GM12801 (cell line): ENCODE data around the gene GTPBP6.

Experiments used
- TF ChIP-seq, protein P1 (sequence below): IDR thresholded peaks from one replicate; pipeline ENCODE4 v1.5.1; 2011; ENCODE audit warnings: control low read depth; ENCODE audit not compliant: insufficient read length; ENCODE audit errors: extremely low read depth

The GTPBP6 gene, protein sequence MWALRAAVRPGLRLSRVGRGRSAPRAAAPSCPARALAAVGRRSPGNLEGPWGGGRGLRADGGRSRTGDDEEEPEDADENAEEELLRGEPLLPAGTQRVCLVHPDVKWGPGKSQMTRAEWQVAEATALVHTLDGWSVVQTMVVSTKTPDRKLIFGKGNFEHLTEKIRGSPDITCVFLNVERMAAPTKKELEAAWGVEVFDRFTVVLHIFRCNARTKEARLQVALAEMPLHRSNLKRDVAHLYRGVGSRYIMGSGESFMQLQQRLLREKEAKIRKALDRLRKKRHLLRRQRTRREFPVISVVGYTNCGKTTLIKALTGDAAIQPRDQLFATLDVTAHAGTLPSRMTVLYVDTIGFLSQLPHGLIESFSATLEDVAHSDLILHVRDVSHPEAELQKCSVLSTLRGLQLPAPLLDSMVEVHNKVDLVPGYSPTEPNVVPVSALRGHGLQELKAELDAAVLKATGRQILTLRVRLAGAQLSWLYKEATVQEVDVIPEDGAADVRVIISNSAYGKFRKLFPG

DNA sequence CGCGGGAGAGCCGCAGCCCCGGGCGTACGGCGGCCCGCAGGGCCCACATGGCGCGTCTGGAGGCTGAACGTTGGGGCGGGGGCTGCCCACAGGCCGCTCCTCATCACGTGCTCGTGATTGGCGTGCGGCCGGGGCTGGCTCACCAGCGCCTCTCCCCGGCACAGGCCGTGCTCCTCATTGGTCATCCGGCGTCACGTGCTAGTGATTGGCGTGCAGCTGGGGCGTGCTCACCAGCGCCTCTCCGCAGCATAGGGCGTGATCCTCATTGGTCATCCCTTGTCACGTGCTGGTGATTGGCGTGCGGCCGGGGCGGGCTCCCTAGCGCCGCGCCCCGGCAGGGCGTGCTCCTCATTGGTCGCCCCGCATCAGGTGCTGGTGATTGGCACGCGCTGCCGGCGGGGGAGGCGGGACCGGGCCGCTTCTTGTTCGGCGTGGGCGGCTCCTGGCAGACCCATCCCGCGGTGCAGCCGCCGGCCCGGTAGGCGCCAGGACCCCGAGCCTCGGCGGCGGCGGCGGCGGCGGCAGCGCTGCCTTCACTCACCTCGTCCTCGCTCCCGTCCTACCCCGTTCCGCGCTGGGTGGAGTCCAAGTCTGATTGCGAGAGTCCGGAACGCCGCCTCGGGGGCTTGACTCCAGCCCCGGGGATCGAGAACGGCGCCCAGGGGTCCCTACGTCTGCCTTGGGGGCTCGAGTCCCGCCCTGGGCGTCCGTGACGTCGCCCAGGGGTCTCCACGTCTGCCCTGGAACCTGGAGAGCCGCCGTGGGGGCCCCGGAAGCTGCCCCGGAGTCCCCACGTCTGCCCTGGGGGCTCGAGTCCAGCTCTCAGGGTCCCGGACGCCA, at the start of gene GTPBP6:
Gene GTPBP6, minus strand, starts transcription at position 58 of the 840 bp plus-strand sequence. Its CDS starts 9 bp downstream, at position 49.
- TF ChIP-seq, protein P1, sequence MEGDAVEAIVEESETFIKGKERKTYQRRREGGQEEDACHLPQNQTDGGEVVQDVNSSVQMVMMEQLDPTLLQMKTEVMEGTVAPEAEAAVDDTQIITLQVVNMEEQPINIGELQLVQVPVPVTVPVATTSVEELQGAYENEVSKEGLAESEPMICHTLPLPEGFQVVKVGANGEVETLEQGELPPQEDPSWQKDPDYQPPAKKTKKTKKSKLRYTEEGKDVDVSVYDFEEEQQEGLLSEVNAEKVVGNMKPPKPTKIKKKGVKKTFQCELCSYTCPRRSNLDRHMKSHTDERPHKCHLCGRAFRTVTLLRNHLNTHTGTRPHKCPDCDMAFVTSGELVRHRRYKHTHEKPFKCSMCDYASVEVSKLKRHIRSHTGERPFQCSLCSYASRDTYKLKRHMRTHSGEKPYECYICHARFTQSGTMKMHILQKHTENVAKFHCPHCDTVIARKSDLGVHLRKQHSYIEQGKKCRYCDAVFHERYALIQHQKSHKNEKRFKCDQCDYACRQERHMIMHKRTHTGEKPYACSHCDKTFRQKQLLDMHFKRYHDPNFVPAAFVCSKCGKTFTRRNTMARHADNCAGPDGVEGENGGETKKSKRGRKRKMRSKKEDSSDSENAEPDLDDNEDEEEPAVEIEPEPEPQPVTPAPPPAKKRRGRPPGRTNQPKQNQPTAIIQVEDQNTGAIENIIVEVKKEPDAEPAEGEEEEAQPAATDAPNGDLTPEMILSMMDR: no peak

DNA sequence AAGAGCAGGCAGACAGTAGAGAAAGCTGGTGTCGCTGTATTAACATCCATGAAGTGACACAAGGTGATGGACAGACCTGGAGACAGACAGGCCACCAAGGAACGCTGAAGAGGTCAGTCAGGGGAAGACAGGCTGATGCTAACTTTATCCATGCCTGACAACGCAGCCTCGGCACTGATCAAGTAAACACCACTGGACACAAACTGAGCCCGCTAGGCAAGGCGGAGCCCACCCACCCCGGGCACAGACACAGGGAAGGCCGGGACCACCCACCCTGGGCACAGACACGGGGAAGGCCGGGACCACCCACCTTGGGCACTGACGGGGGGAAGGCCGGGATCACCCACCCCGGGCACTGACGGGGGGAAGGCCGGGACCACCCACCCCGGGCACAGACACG, 49.3 kb upstream of the GTPBP6 start:
- TF ChIP-seq, protein P1: no peak

DNA sequence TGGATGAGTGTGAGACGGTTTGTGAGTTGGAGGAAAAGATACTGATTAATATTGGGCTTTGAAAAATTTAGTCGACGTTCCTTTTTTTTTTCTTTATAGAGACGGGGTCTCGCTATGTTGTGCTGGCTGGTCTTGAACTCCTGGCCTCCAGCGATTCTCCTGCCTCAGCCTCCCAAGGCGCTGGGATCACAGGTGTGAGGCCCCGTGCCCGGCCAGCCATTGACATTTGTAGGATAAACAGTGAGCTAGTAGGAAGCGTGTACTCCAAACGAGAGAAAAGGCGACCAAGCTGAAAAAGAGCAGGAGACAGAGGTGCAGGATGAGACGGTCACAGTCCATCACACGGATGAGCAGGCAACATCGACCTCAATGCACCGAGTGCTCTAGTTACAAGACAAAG, 48.8 kb upstream of the GTPBP6 start:
- TF ChIP-seq, protein P1: no peak

DNA sequence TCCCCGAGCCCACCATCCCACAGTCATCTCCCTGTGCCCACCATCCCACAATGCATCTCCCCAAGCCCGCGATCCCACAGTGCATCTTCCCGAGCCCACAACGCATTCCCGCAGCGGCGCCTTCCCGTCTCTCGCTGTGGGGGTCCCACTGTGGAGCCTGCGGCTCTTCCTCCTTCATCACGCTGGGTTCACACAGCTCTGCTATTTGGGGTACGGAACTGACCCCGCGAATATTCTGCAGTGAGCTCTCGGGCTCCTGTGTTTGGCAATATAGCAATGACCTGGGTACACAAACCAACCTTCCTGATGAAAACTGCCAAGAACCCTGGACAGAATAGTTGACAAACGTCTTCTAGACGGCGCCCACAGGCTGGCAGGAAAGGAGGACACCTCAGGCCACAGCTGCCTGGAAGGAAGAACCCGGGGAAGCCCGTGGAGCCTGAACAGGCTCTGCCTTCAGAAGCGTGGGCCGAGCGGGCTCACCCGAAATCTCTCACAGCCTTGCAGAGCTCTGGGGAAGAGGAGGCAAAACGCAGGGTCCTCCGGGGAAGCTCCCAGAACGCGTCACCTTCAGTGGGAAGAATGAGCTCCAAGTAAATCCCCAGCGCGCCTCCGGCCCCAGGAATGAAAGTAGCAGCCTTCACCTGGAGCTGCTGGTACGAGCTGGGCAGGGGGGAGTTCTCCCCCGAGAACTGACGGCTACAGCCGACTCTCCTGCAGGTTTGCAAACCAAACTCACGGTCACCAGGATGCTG, 45.2 kb upstream of the GTPBP6 start:
- TF ChIP-seq, protein P1: no peak

DNA sequence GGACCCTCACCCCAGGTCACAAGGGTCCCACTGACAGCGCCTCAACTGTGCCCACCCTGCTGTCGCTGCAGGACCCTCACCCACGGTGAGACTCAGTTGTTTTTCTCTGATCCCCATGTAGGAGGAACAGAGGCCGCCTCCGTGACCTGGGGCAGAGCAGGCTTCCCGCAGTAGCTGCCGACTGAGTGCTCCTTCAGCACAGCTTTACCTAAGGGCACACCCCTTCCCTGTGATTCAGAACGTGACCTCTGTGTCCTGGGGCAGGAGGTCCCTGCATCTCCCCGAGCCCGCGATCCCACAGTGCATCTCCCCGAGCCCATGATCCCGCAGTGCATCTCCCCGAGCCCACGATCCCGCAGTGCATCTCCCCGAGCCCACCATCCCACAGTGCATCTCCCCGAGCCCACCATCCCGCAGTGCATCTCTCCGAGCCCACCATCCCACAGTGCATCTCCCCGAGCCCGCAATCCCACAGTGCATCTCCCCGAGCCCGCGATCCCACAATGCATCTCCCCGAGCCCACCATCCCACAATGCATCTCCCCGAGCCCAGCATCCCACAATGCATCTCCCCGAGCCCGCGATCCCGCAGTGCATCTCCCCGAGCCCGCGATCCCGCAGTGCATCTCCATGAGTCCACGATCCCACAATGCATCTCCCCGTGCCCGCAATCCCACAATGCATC, 44.5 kb upstream of the GTPBP6 start:
- TF ChIP-seq, protein P1: no peak

DNA sequence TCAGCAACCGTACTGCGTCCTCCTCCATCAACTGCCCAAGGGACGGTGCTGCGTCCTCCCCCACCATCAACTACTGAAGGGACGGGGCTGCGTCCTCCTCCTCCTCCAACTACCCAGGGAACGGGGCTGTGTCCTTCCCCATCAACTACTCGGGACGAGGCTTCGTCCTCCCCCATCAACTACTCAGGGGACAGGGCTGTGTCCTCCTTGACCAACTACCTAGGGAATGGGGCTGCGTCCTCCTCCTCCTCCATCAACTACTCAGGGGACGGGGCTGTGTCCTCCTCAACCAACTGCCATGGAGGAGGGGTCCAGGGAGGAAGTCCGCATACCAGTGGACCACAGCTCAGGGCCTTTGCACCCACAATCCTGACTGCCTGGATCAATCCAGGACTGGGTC, 43.8 kb upstream of the GTPBP6 start:
- TF ChIP-seq, protein P1: no peak
